SHP77 treated with DMSO at 0.1 percent for 48 hours (cell line): Measurements from ENCODE around the gene SLU7.
"Not testable (repeated sequence)": the region's sequence is repeated elsewhere in the genome, so short reads cannot be mapped to it uniquely, and the experiment has no call there.

Experiments used
- DNase-seq: peaks from one replicate; lab custom pipeline; 2025; lab: John Stamatoyannopoulos, UW

The SLU7 gene

GRCh38 chr5:160450164-160450932 lies 31.5 kb upstream of the SLU7 start:
- no peak for DNase-seq

DNA sequence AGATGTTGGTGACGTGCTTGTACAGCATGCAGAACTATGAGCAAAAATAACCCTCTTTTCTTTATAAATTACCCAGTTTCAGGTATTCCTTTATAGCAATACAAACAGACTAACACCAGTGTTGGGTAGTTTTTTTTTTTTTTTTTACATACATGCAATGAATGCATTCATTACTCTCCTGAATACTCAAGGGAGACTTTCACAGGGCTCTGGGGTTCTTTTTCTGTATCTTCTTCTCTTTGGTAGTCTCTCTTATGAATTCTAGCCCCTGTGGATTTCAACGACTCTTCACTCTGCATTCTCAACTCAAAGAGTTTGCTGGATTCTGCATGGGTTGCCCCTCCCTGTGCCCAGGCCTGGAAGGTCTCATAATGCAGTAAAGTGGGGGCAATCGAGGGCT lies 30.6 kb upstream of the SLU7 start:
- no peak for DNase-seq

GRCh38 chr5:160448886-160449285 lies 30.0 kb upstream of the SLU7 start:
- DNase-seq: no peak

- no peak for DNase-seq
Observed at GRCh38 chr5:160445751-160446150, 26.9 kb upstream of the SLU7 start.

DNA sequence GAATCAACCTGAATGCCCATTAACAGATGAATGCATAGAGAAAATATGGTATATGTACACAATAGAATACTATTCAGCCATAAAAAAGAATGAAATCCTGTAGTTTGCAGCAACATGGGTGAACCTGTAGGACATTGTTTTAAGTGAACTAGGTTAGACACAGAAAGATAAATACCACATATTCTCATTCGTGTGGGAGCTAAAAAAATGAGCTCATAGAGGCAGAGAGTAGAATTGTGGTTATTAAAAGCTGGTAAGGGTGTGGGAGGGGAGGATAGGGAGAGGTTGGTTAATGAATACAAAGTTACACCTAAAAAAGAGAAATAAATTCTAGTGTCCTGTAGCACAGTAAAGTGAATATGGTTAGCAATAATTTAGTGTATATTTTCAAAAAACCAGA lies 26.3 kb upstream of the SLU7 start:
- DNase-seq: no peak

- DNase-seq: no peak
Observed at GRCh38 chr5:160444407-160444806, 25.5 kb upstream of the SLU7 start.

- DNase-seq: no peak
Observed at GRCh38 chr5:160442824-160443431, 24.0 kb upstream of the SLU7 start.

GRCh38 chr5:160441311-160441781 lies 22.5 kb upstream of the SLU7 start:
- no peak for DNase-seq

GRCh38 chr5:160439205-160439600 lies 20.3 kb upstream of the SLU7 start:
- peak; percentile 70 for DNase-seq

DNA sequence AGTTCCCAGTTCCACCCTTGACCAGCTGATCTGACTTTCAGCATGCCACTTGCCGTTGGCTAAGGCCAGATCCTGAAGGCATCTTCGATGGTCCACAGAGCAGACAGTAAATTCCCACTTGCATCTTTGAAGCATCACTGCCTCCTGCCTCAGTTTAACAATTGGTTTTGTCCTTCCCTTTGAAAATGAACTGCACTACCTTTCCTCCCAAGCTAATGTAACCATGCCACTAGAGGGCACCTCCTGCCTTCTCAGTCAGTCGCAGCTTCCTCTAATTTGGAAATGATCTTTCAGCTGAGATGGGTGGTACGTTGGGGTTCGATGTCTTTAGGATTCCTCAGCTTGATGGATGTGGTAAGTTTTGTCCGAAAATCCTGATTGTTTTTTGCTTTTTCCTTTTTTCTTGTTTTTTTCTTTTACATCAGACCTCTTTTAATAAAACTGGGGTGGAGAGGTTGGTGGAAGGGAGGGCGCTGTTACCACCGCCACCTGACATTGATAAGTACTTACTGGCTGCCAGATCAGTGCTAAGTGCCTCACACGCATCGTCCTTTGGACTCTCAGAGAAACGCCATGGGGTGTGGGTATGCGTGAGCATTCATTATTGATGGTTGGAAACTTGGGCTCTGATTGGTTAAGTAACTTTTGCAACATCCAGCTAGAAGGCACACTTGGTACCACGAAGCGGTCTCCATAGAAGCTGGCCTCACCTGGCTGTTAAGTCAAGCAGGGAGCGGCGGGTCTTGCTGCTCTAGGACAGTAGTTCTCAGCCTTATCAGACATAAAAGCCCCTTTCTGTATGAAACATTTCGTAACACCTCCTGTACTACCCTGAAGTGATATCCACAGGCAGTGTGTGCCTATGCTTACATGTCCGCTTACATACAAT lies 19.7 kb upstream of the SLU7 start:
- DNase-seq: peak; percentile 49

GRCh38 chr5:160437271-160437670 lies 18.4 kb upstream of the SLU7 start:
- DNase-seq: no peak

GRCh38 chr5:160436661-160437060 lies 17.8 kb upstream of the SLU7 start:
- not testable (repeated sequence) for DNase-seq

DNA sequence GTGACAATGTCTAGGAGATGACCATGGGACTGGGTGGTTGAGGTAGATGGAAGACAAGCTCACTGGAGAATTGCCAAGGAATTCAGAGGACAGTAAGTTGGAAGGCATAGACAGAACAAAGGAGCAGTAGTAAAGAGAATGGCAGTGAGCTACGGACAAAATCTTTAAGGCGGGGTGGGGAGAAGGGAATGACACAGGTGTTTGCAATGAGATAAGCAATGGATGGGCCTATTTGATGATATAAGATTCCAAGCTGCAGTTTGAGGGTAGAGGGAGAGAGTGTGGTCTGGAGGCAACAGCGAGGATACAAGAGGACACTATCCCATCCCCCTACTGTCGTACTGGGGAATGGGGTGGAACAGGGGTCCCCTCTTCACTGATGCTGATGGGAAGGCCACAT lies 17.1 kb upstream of the SLU7 start:
- no peak for DNase-seq

DNA sequence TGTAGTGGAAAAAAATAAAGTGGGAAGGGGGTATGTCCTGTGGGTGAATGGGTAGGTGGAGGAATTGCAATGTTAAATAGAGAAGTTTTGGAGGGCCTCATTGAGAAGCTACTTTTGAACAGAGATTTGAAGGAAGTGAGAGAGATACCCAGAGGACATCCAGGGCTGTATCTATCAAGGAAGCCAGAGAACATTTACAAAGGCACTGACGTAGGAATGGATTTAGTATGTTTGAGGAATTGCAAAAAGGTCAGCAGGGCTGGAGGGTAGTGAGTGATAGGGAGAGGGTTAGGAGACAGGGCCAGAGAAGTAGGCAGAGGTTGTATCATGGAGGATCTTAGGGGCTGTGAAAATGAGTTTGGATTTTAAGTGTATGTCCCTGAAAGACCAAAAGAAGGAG lies 16.7 kb upstream of the SLU7 start:
- no peak for DNase-seq

DNA sequence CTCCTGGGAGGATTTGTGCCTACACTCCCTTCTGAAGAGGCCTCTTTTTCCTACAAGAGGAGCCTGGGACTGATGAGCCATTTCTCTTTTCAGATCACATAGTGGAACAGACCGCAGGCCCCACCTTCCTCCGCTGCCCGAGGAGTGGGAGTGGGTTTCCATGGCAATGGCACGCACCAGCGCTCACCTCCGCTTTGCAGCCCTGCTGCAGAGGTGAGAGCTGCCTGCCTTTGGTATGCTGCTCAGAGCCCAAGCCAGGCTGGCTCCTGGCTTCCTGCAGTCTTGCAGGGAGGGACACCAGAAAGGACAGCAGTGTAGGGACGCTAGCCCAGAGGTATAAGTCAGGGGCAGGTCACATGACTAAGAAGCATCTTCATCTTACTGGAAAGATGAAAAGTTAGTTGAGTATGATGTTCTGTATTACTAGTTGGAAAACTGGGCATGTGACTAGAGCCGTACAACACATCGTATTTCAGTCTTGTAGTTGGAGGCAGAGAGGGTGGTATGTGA lies 15.2 kb upstream of the SLU7 start:
- no peak for DNase-seq

DNA sequence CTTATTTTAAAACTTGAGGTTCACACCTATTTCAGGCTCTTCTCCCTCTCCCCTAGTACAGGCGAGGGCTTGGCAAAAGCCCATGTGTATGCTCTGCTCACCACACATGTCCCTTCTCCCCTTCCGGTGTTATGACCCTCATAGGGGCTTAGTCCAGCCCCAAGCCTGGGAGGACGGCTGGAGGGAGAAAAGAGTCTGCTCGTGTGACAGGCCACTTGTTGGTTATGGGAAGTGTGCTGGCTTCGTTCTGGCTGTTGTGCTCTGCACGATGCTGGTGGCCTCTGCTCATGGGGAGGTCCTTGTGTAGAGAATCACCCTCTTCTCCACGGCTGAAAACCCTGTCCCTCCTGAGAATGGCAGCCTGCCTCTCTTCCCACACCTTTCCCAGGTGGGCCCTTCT lies 13.9 kb upstream of the SLU7 start:
- no peak for DNase-seq

DNA sequence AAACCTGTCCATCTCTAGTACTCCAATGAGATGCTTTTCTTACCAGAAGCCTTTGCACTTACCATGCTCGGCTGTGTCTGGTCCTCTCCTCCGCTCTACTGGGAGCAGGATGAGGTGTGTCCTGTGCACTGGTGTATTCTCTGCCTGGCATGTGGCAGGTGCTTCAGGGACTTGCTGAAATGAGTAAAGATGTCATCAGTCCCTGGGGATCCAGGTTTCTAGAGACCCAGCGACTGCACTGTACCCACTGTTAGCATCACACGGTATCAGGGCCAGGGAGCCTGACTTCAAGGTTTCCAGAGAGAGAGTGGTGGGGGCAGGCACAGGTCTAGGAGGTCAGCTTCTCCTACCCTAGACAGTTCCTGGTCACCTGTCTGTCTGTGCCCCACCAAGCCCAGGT lies 13.3 kb upstream of the SLU7 start:
- no peak for DNase-seq

DNA sequence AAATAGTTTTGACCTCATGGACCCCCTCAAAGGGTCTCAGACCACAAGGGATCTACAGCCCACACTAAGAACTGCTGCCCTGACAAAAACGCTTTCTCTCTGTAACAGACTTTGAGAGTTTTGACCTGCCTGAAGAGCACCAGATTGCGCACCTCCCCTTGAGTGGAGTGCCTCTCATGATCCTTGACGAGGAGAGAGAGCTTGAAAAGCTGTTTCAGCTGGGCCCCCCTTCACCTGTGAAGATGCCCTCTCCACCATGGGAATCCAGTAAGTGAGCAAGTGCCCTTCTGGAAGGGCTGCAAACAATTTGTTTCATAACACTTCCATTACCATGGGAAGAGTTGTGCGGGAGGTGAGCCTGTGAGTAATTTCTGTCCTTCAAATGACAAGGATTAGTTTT lies 8.7 kb upstream of the SLU7 start:
- no peak for DNase-seq

GRCh38 chr5:160423099-160423498 lies 4.2 kb upstream of the SLU7 start:
- DNase-seq: no peak

GRCh38 chr5:160421625-160422258 lies 2.9 kb upstream of the SLU7 start, which contains the start of gene PTTG1:
PTTG1 (plus strand) TSS chr5:160421855; CDS start chr5:160422313, 458 bp downstream.
- peak; percentile 94 for DNase-seq

DNA sequence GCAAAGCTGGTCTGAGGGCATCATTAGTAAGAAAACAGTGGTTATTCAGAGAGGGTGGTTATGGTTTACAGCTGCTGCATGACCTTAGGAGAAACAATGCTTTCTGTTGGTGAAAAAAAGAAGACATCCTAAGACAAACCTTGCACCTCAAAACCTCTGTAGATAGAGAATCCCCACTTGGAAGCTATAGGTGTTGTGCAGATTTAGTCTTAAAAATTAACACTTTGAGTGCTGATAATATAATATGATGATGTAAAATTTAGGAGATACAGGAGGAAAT lies 1.4 kb upstream of the SLU7 start:
- DNase-seq: no peak
